AG04449 (cell line): ENCODE measurements around the gene SOCS3.
A peak's percentile ranks its signal among the peaks of the same experiment; 100 is the strongest.

Experiments used
- CTCF ChIA-PET: fragments of 350-600 bp; formaldehyde crosslinking; extraction: SDS; loops from one replicate; lab custom pipeline; 2021; ENCODE audit warnings: antibody characterized with exemption; lab: Yijun Ruan, JAX
- POLR2A ChIA-PET: fragments of 400-600, 350-600 bp; formaldehyde crosslinking; extraction: SDS; loops from one replicate; lab custom pipeline; 2020; ENCODE audit warnings: antibody characterized with exemption, inconsistent platforms; lab: Yijun Ruan, JAX
- DNase-seq: peaks from one replicate; pipeline ENCODE4 v3.0.0-alpha.2; 2010; ENCODE audit warnings: low read depth, low spot score
- H3K4me3 ChIP-seq: 2 replicates; pipeline ENCODE4 v1.5.1; 2011; ENCODE audit warnings: low read depth, mild to moderate bottlenecking, control low read depth, low read length
- CTCF ChIP-seq: IDR thresholded peaks from one replicate; pipeline ENCODE4 v1.5.1; 2011; ENCODE audit warnings: mild to moderate bottlenecking, moderate library complexity, low read length, control low read depth, inconsistent platforms; ENCODE audit not compliant: insufficient read depth; ENCODE audit errors: missing control alignments

The SOCS3 gene

DNA sequence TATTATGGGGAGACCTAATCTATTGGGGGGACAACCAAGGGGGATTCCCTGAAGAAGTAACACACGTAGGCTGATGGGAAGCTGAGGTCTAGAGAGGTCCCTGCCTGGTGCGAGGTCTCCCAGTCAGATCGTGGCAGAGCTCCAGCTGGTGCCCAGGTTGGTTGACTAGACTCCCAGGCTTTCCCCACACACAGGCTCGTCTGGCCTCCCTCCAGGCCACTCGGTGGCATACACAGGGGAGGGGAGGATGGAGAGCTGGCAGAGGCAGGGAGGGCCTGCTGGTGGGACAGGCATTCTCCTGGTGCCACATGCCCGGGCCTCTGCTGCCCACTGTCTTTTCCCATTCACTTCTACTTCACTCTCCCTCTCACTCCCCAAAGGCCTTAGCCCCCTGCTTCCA is 8.5 kb upstream of the SOCS3 start:
- TF ChIP-seq CTCF = no peak
- ChIA-PET POLR2A (no interaction called here), CTCF (interaction anchor here (0.8 to 2.3 kb wide), 2 partner anchors 8 to 20 kb away, joined by 3 to 6 read pairs; no protein-coding TSS in a partner anchor)
- H3K4me3 ChIP-seq = no peak overlapping the region
- no peak for DNase-seq

- TF ChIP-seq CTCF = no peak
- ChIA-PET POLR2A (no interaction called here), CTCF (interaction anchor here (1.1 to 2.7 kb wide), 3 partner anchors 14 to 117 kb away, joined by 3 to 9 read pairs (median 3); no protein-coding TSS in a partner anchor)
- DNase-seq = no peak
- H3K4me3 ChIP-seq = no peak overlapping the region
Observed at GRCh38 chr17:78367193-78367592, 7.3 kb upstream of the SOCS3 start.

- CTCF ChIA-PET = interaction anchor here (0.6 to 6.8 kb wide), 5 partner anchors 10 to 1029 kb away, joined by 3 to 120 read pairs (median 3); partner anchors contain the start of gene PGS1
- H3K4me3 ChIP-seq = peak overlapping the region; percentile 8; the same call in 1 of the 2 replicates
- POLR2A ChIA-PET = no interaction called here
- no peak for TF ChIP-seq CTCF
- no peak for DNase-seq
Observed at GRCh38 chr17:78366109-78366848, 6.4 kb upstream of the SOCS3 start.

DNA sequence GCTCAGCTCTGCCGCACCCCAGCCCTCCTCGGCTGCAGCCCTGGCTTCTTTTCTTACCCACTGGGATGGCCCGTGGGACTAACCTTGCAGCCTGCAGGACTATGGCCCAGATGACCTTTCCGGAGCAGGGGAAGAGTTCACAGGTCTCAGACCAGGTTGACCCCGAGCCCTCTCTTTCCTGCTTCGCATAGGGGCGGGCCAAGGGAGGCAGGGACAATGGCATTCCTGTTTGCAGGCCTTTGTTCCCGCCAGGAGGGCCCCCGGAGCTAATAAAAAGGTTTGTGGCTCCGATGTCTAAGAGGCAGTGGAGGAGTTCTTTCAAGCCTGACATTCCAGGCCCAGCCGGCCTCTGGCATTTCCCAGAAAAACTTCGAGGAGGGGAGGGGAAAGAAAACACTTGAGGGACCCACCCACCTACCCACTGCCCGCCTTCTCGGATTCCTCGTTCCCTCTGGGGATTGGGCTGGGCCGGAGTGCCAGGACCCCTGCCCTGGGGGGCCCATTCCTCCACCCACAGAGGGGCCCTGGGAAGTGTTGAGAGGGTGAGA is 5.8 kb upstream of the SOCS3 start:
- CTCF ChIA-PET = interaction anchor here (1.6 to 6.8 kb wide), 3 partner anchors 10 to 115 kb away, joined by 3 to 120 read pairs (median 9); partner anchors contain the start of gene PGS1
- H3K4me3 ChIP-seq = peak overlapping the region; percentile 12; the same call in 1 of the 2 replicates
- no peak for DNase-seq

GRCh38 chr17:78364436-78365281 is 4.8 kb upstream of the SOCS3 start:
- CTCF ChIA-PET = interaction anchor here (0.7 to 6.8 kb wide), 5 partner anchors 11 to 114 kb away, joined by 3 to 120 read pairs (median 6); partner anchors contain the start of gene PGS1
- no peak overlapping the region for H3K4me3 ChIP-seq
- no peak for TF ChIP-seq CTCF
- POLR2A ChIA-PET = interaction anchor here (0.5 to 0.9 kb wide), 2 partner anchors 26 to 53 kb away, joined by 3 read pairs; no protein-coding TSS in a partner anchor
- no peak for DNase-seq

More for the DNA sequence above, 5.8 kb upstream of the SOCS3 start:
- no peak for TF ChIP-seq CTCF
- POLR2A ChIA-PET = no interaction called here
